WTC11 (cell line): ENCODE measurements around the gene FASTKD2.

Source experiments
- ETV6 ChIP-seq: sonication (generic); formaldehyde crosslinking; IDR thresholded peaks from 2 replicates; pipeline ENCODE4 v1.8.1; 2022; ENCODE audit warnings: mild to moderate bottlenecking, missing genetic modification reagents
- IRF2 ChIP-seq: sonication (generic); formaldehyde crosslinking; IDR thresholded peaks from 2 replicates; pipeline ENCODE4 v1.8.0; 2022; ENCODE audit warnings: low read depth, missing genetic modification reagents, borderline replicate concordance
- TF ChIP-seq, protein P1 (sequence below): sonication (generic); formaldehyde crosslinking; conservative IDR thresholded peaks from 2 replicates; pipeline ENCODE4 v1.8.1; 2022; ENCODE audit warnings: mild to moderate bottlenecking, missing genetic modification reagents
- TF ChIP-seq, protein P2 (sequence below): fragments of 200-600 bp; IDR thresholded peaks from 2 replicates; pipeline ENCODE4 v1.8.0; 2022; ENCODE audit warnings: antibody characterized with exemption
- TF ChIP-seq, protein P3 (sequence below): sonication (generic); formaldehyde crosslinking; conservative IDR thresholded peaks from 2 replicates; pipeline ENCODE4 v1.8.1; 2023; ENCODE audit warnings: mild to moderate bottlenecking, low read depth, missing genetic modification reagents, moderate library complexity
- TF ChIP-seq, protein P4 (sequence below): sonication (generic); formaldehyde crosslinking; IDR thresholded peaks from 2 replicates; pipeline ENCODE4 v1.8.0; 2022; ENCODE audit warnings: mild to moderate bottlenecking, missing genetic modification reagents
- TF ChIP-seq, protein P5 (sequence below): sonication (generic); formaldehyde crosslinking; IDR thresholded peaks from 2 replicates; pipeline ENCODE4 v1.8.1; 2022; ENCODE audit warnings: mild to moderate bottlenecking, moderate library complexity, missing genetic modification reagents

DNA sequence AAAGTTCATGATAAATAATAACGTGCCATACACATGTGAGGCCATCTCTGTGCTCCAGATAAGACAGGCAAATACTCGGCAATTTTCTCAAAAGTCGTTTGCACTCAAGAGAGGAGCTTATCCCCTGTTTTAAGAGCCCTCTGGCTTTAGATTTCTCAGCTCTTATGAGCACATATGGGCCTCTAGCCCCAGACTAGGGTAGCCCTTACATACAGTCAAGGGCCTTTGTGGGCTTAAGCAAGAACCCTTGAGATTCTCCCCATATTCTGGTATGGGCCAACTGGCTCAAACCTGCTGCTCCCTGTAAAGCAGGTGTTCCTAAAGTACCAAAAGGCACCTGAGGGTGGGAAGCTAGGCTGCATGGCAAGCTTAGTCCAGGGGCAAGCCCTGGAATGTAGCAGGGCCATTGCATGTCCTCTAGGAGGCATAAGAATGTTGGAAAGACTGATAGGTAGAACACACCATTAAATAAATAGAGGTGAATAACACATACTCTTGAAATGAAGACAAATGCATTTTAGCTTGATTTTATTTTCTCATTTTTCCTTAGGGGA, 66.1 kb downstream of the FASTKD2 start:
- TF ChIP-seq, protein P1, sequence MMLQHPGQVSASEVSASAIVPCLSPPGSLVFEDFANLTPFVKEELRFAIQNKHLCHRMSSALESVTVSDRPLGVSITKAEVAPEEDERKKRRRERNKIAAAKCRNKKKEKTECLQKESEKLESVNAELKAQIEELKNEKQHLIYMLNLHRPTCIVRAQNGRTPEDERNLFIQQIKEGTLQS (CRISPR knock-in tag) = no peak
- TF ChIP-seq, protein P2, sequence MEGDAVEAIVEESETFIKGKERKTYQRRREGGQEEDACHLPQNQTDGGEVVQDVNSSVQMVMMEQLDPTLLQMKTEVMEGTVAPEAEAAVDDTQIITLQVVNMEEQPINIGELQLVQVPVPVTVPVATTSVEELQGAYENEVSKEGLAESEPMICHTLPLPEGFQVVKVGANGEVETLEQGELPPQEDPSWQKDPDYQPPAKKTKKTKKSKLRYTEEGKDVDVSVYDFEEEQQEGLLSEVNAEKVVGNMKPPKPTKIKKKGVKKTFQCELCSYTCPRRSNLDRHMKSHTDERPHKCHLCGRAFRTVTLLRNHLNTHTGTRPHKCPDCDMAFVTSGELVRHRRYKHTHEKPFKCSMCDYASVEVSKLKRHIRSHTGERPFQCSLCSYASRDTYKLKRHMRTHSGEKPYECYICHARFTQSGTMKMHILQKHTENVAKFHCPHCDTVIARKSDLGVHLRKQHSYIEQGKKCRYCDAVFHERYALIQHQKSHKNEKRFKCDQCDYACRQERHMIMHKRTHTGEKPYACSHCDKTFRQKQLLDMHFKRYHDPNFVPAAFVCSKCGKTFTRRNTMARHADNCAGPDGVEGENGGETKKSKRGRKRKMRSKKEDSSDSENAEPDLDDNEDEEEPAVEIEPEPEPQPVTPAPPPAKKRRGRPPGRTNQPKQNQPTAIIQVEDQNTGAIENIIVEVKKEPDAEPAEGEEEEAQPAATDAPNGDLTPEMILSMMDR = no peak
- no peak for TF ChIP-seq ETV6 (CRISPR knock-in tag)
- TF ChIP-seq, protein P3, sequence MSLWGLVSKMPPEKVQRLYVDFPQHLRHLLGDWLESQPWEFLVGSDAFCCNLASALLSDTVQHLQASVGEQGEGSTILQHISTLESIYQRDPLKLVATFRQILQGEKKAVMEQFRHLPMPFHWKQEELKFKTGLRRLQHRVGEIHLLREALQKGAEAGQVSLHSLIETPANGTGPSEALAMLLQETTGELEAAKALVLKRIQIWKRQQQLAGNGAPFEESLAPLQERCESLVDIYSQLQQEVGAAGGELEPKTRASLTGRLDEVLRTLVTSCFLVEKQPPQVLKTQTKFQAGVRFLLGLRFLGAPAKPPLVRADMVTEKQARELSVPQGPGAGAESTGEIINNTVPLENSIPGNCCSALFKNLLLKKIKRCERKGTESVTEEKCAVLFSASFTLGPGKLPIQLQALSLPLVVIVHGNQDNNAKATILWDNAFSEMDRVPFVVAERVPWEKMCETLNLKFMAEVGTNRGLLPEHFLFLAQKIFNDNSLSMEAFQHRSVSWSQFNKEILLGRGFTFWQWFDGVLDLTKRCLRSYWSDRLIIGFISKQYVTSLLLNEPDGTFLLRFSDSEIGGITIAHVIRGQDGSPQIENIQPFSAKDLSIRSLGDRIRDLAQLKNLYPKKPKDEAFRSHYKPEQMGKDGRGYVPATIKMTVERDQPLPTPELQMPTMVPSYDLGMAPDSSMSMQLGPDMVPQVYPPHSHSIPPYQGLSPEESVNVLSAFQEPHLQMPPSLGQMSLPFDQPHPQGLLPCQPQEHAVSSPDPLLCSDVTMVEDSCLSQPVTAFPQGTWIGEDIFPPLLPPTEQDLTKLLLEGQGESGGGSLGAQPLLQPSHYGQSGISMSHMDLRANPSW = no peak
- TF ChIP-seq IRF2 (CRISPR knock-in tag) = no peak
- TF ChIP-seq, protein P4, sequence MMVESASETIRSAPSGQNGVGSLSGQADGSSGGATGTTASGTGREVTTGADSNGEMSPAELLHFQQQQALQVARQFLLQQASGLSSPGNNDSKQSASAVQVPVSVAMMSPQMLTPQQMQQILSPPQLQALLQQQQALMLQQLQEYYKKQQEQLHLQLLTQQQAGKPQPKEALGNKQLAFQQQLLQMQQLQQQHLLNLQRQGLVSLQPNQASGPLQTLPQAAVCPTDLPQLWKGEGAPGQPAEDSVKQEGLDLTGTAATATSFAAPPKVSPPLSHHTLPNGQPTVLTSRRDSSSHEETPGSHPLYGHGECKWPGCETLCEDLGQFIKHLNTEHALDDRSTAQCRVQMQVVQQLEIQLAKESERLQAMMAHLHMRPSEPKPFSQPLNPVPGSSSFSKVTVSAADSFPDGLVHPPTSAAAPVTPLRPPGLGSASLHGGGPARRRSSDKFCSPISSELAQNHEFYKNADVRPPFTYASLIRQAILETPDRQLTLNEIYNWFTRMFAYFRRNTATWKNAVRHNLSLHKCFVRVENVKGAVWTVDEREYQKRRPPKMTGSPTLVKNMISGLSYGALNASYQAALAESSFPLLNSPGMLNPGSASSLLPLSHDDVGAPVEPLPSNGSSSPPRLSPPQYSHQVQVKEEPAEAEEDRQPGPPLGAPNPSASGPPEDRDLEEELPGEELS (CRISPR knock-in tag) = no peak
- TF ChIP-seq, protein P5, sequence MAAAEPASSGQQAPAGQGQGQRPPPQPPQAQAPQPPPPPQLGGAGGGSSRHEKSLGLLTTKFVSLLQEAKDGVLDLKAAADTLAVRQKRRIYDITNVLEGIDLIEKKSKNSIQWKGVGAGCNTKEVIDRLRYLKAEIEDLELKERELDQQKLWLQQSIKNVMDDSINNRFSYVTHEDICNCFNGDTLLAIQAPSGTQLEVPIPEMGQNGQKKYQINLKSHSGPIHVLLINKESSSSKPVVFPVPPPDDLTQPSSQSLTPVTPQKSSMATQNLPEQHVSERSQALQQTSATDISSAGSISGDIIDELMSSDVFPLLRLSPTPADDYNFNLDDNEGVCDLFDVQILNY (CRISPR knock-in tag) = no peak
